T-cell (primary cell): ENCODE data around the gene WDR44. TPM values are rescaled to one million over a fixed set of nuclear protein-coding genes. Genes with fewer than 3 reads are reported as not detected.
A peak's percentile ranks its signal among the peaks of the same experiment; 100 is the strongest.
"Not testable (repeated sequence)": the region's sequence is repeated elsewhere in the genome, so short reads cannot be mapped to it uniquely, and the experiment has no call there.

Experiments
- ATAC-seq, 4 experiments: fragments of 200-7000 bp in 3 of 4; fragments of 150-1000 bp in 1 of 4; cut with Tn5 transposase; replicated peaks in 1 of 4; 1 replicate in 3 of 4; 2 replicates in 1 of 4; pipeline ENCODE4 v1.10.0; 2021; ENCODE audit warnings: moderate library complexity in 3 of 4, mild to moderate bottlenecking in 2 of 4, moderate number of reproducible peaks in 1 of 4
- CTCF ChIA-PET, 2 donors: fragments of 300-600 bp; sonication (Branson Sonifier 250); formaldehyde crosslinking; loops; one replicate each; lab custom pipeline; 2022; ENCODE audit warnings: antibody characterized with exemption in 2 of 2; lab: Charles Lee
- POLR2A ChIA-PET, 2 donors: fragments of 300-600 bp; sonication (Branson Sonifier 250); formaldehyde crosslinking; loops; one replicate each; lab custom pipeline; 2022; ENCODE audit warnings: antibody characterized with exemption in 2 of 2; lab: Charles Lee
- DNase-seq, 35 experiments: peaks; one replicate each; pipeline versions ENCODE4 v3.0.0 to v3.0.0-alpha.2; 2013 to 2023
- H3K27ac ChIP-seq: one replicate; pipeline ENCODE4 v1.5.1; 2013; ENCODE audit warnings: low read length
- H3K27me3 ChIP-seq, 2 experiments: replicated peaks in 1 of 2; 1 replicate in 1 of 2; 2 replicates in 1 of 2; pipeline versions ENCODE4 v1.6.1 to v1.7.0; 2013; ENCODE audit warnings: low read length in 1 of 2, mixed read lengths in 1 of 2; ENCODE audit not compliant: control insufficient read depth in 2 of 2, insufficient read depth in 2 of 2; ENCODE audit errors: extremely low read depth in 1 of 2
- H3K36me3 ChIP-seq, 2 donors: 1 replicate in 1 of 2; 2 replicates in 1 of 2; pipeline versions ENCODE4 v1.6.1 to v1.7.0; 2013; ENCODE audit warnings: low read length in 1 of 2; ENCODE audit not compliant: control insufficient read depth in 2 of 2, insufficient read depth in 1 of 2; ENCODE audit errors: extremely low read depth in 1 of 2
- H3K4me1 ChIP-seq, 2 experiments: 1 replicate in 1 of 2; 2 replicates in 1 of 2; pipeline versions ENCODE4 v1.6.1 to v1.7.0; 2013; ENCODE audit warnings: low read length in 2 of 2, mixed read lengths in 1 of 2; ENCODE audit not compliant: insufficient read depth in 2 of 2, control insufficient read depth in 1 of 2; ENCODE audit errors: extremely low read depth in 1 of 2
- H3K4me3 ChIP-seq, 2 donors: 1 replicate in 1 of 2; 2 replicates in 1 of 2; pipeline versions ENCODE4 v1.5.1 to v1.7.0; 2013; ENCODE audit warnings: mild to moderate bottlenecking in 2 of 2, low read length in 1 of 2, moderate library complexity in 1 of 2; ENCODE audit not compliant: control insufficient read depth in 1 of 2; ENCODE audit errors: extremely low read depth in 1 of 2
- H3K9me3 ChIP-seq: 2 replicates; pipeline ENCODE4 v1.7.0; 2013
- H3K27ac Mint-ChIP-seq, 2 donors: one replicate each; pipeline ENCODE4 v1.8.0; 2020 to 2021; ENCODE audit warnings: mild to moderate bottlenecking in 2 of 2, mixed read lengths in 2 of 2
- H3K27me3 Mint-ChIP-seq, 2 donors: one replicate each; pipeline ENCODE4 v1.8.0; 2021 to 2022; ENCODE audit warnings: mixed read lengths in 2 of 2
- H3K36me3 Mint-ChIP-seq: one replicate; pipeline ENCODE4 v1.8.0; 2021; ENCODE audit warnings: mixed read lengths
- H3K4me1 Mint-ChIP-seq, 3 donors: one replicate each; pipeline ENCODE4 v1.8.0; 2020 to 2022; ENCODE audit warnings: mixed read lengths in 3 of 3, mild to moderate bottlenecking in 1 of 3
- H3K4me3 Mint-ChIP-seq, 3 donors: one replicate each; pipeline ENCODE4 v1.8.0; 2020 to 2022; ENCODE audit warnings: mild to moderate bottlenecking in 3 of 3, mixed read lengths in 3 of 3, moderate library complexity in 3 of 3
- H3K9me3 Mint-ChIP-seq, 3 donors: one replicate each; pipeline ENCODE4 v1.8.0; 2020 to 2022; ENCODE audit warnings: mixed read lengths in 3 of 3
- WGBS: methylation state at CpG from one replicate; pipeline ENCODE4 v1.1.5; 2013; ENCODE audit warnings: missing lambda C conversion rate; ENCODE audit not compliant: insufficient coverage; 5-methylcytosine and 5-hydroxymethylcytosine counted together
- total RNA-seq, 35 experiments: library from RNA in 6 of 35; stranded (reverse) in 6 of 35; fragments of 120-200 nt in 1 of 35; gene quantifications; one replicate each; pipeline versions ENCODE4 v1.2.1 to v1.2.4 and lab custom pipeline; 2013 to 2026

Gene WDR44
- total RNA-seq, 5 donors from 2014 or later (not counting 1 experiment from before 2014, with no cell fraction given), result 13.6 to 21.4 (median 19.0) TPM

GRCh38 chrX:118459494-118459893 is 113.6 kb downstream of the WDR44 start:
- H3K4me3 Mint-ChIP-seq, result no peak overlapping the region
- H3K4me1 Mint-ChIP-seq, result peaks cover 0 to 4% (median 0%) of the 10 kb centered on the region in 3 donors
- ATAC-seq (peak in 3 of 4 experiments; percentile 37 to 53 (median 53)), DNase-seq (peak in 23 of 35 experiments; percentile 0 to 58 (median 6))
- H3K36me3 Mint-ChIP-seq, result no peaks in the 10 kb centered on the region
- CTCF ChIA-PET, result interaction anchor here (0.5 to 2.2 kb wide), 15 partner anchors 11 to 225 kb away, joined by 3 to 32 read pairs (median 4); partner anchors contain the start of gene DOCK11 (in 1 of the 2)
- no peaks in the 10 kb centered on the region for H3K9me3 ChIP-seq
- no peaks in the 10 kb centered on the region for H3K27me3 ChIP-seq
- H3K36me3 ChIP-seq, result no peaks in the 10 kb centered on the region
- no peak overlapping the region for H3K27ac Mint-ChIP-seq
- H3K4me1 ChIP-seq, result no peaks in the 10 kb centered on the region
- POLR2A ChIA-PET, result interaction anchor here (0.5 to 0.7 kb wide), 4 partner anchors 38 to 511 kb away, joined by 3 to 11 read pairs (median 4); no protein-coding TSS in a partner anchor
- H3K27me3 Mint-ChIP-seq, result peaks cover 0 to 8% of the 10 kb centered on the region in 2 donors
- no peaks in the 10 kb centered on the region for H3K9me3 Mint-ChIP-seq
- no CpG with 5 or more reads among the region's 4 CpGs for WGBS
- no peak overlapping the region for H3K4me3 ChIP-seq
- H3K27ac ChIP-seq, result no peak overlapping the region

GRCh38 chrX:118464501-118464900 is 118.6 kb downstream of the WDR44 start:
- no peak for DNase-seq
- CTCF ChIA-PET, result no interaction called here
- Histone ChIP-seq H3K4me1 (no peaks in the 10 kb centered on the region), H3K27me3 (no peaks in the 10 kb centered on the region), H3K36me3 (no peaks in the 10 kb centered on the region), H3K4me3 (no peak overlapping the region), H3K9me3 (no peaks in the 10 kb centered on the region), H3K27ac (no peak overlapping the region)
- Mint-ChIP-seq H3K27me3 (peaks cover 0 to 11% of the 10 kb centered on the region in 2 donors), H3K4me3 (no peak overlapping the region), H3K4me1 (peaks cover 0 to 2% (median 0%) of the 10 kb centered on the region in 3 donors), H3K36me3 (no peaks in the 10 kb centered on the region), H3K9me3 (no peaks in the 10 kb centered on the region), H3K27ac (no peak overlapping the region)
- ATAC-seq, result no peak
- 60% methylated on average over 1 of the region's 6 CpGs for WGBS
- POLR2A ChIA-PET, result interaction anchor here in 1 of 2 donors (0.6 kb wide), 1 partner anchor 231 kb away, joined by 4 read pairs; no protein-coding TSS in a partner anchor

GRCh38 chrX:118468122-118468521 is 122.2 kb downstream of the WDR44 start:
- H3K9me3 Mint-ChIP-seq, result peaks cover 0 to 7% (median 0%) of the 10 kb centered on the region in 3 donors
- no peaks in the 10 kb centered on the region for H3K36me3 Mint-ChIP-seq
- H3K27ac ChIP-seq, result no peak overlapping the region
- no peaks in the 10 kb centered on the region for H3K27me3 ChIP-seq
- 60% methylated on average over 1 of the region's 7 CpGs for WGBS
- ATAC-seq, result no peak
- H3K27me3 Mint-ChIP-seq, result peaks cover 0 to 11% of the 10 kb centered on the region in 2 donors
- H3K4me1 Mint-ChIP-seq, result no peaks in the 10 kb centered on the region
- no peak for DNase-seq
- no peaks in the 10 kb centered on the region for H3K4me1 ChIP-seq
- no peaks in the 10 kb centered on the region for H3K9me3 ChIP-seq
- ChIA-PET POLR2A (no interaction called here), CTCF (no interaction called here)
- H3K4me3 ChIP-seq, result no peak overlapping the region
- no peak overlapping the region for H3K27ac Mint-ChIP-seq
- no peak overlapping the region for H3K4me3 Mint-ChIP-seq
- H3K36me3 ChIP-seq, result no peaks in the 10 kb centered on the region

GRCh38 chrX:118470721-118471347 is 124.9 kb downstream of the WDR44 start:
- not testable (repeated sequence) for DNase-seq, H3K4me3 Mint-ChIP-seq, H3K4me1 ChIP-seq, H3K36me3 ChIP-seq, H3K27ac Mint-ChIP-seq, H3K4me3 ChIP-seq, H3K27me3 Mint-ChIP-seq, H3K36me3 Mint-ChIP-seq, H3K9me3 Mint-ChIP-seq, H3K27ac ChIP-seq, H3K27me3 ChIP-seq, ATAC-seq, H3K4me1 Mint-ChIP-seq, H3K9me3 ChIP-seq
- POLR2A ChIA-PET, result interaction anchor here in 1 of 2 donors (0.6 kb wide), 1 partner anchor 14 kb away, joined by 4 read pairs; no protein-coding TSS in a partner anchor
- no CpG with 5 or more reads among the region's 5 CpGs for WGBS
- CTCF ChIA-PET, result interaction anchor here in 1 of 2 donors (1.1 kb wide), 1 partner anchor 11 kb away, joined by 5 read pairs; no protein-coding TSS in a partner anchor

GRCh38 chrX:118474586-118474985 is 128.7 kb downstream of the WDR44 start:
- DNase-seq, result no peak
- Histone ChIP-seq H3K36me3 (no peaks in the 10 kb centered on the region), H3K4me3 (no peak overlapping the region), H3K4me1 (no peaks in the 10 kb centered on the region), H3K27ac (no peak overlapping the region), H3K9me3 (no peaks in the 10 kb centered on the region), H3K27me3 (no peaks in the 10 kb centered on the region)
- ATAC-seq, result no peak
- Mint-ChIP-seq H3K9me3 (peaks cover 0 to 7% (median 0%) of the 10 kb centered on the region in 3 donors), H3K4me1 (no peaks in the 10 kb centered on the region), H3K27ac (no peak overlapping the region), H3K27me3 (no peaks in the 10 kb centered on the region), H3K36me3 (no peaks in the 10 kb centered on the region), H3K4me3 (no peak overlapping the region)
- POLR2A ChIA-PET, result no interaction called here
- no CpG with 5 or more reads among the region's 6 CpGs for WGBS
- CTCF ChIA-PET, result interaction anchor here in 1 of 2 donors (0.6 kb wide), 1 partner anchor 19 kb away, joined by 5 read pairs; no protein-coding TSS in a partner anchor

- WGBS, result 57% methylated on average over 1 of the region's 4 CpGs
- no peaks in the 10 kb centered on the region for H3K9me3 ChIP-seq
- POLR2A ChIA-PET, result no interaction called here
- H3K27me3 ChIP-seq, result no peaks in the 10 kb centered on the region
- H3K4me3 Mint-ChIP-seq, result no peak overlapping the region
- ATAC-seq (no peak), DNase-seq (no peak)
- no peak overlapping the region for H3K27ac Mint-ChIP-seq
- CTCF ChIA-PET, result no interaction called here
- H3K36me3 Mint-ChIP-seq, result no peaks in the 10 kb centered on the region
- no peaks in the 10 kb centered on the region for H3K36me3 ChIP-seq
- no peak overlapping the region for H3K4me3 ChIP-seq
- no peaks in the 10 kb centered on the region for H3K27me3 Mint-ChIP-seq
- H3K4me1 Mint-ChIP-seq, result no peaks in the 10 kb centered on the region
- H3K4me1 ChIP-seq, result no peaks in the 10 kb centered on the region
- no peak overlapping the region for H3K27ac ChIP-seq
- peaks cover 0 to 3% (median 0%) of the 10 kb centered on the region in 3 donors for H3K9me3 Mint-ChIP-seq
These were observed 130.0 kb downstream of the WDR44 start for GRCh38 chrX:118475903-118476302.
